ENCODE results near the gene SNRNP35.

GRCh38 chr12:123516216-123516780 is 58.4 kb downstream of the SNRNP35 start:
- TF ChIP-seq CTCF (IDR thresholded peaks at IDR 0.05), result no peak
- no peak for TF ChIP-seq POLR2A (IDR thresholded peaks at IDR 0.05)
